Measurements from ENCODE around the gene PJA1.
A peak's percentile ranks its signal among the peaks of the same experiment; 100 is the strongest.

Gene PJA1

DNA sequence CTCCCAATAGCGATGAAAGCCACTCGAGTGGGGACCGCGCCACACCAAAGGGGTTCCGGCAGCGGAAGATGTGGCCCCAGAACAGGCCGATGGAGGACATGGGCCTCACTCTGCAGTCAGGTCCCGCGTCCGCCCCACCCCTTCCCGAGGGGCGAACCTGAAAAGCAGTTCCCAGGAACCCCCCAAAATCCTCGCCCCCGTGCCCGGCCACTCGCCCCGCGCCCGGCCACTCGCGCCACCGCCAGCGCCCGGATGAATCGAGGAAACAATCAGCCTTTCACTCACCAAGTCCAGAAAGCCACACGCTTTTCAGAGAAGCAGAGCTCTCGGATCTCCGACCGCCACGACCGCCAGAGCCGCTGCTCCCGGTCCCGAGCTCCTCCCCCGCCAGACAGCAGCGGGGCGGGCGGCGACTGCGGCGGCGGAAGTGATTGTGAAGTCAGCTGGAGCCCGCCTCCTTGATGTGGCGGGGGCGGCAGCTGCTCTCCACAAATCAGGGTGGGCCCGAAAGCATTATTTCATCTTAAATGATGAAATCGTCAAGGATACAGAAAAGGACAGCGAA is at the start of gene PJA1:
PJA1 (minus strand) TSS at position 367 of the 565 bp plus-strand sequence. CDS start 2,380 bp downstream, outside the sequence.
- peak; percentile 68 for DNase-seq (ENCODE audit: low read depth)

GRCh38 chrX:69214463-69214862 is 49.2 kb upstream of the PJA1 start:
- no peak for DNase-seq (ENCODE audit: low read depth)

- DNase-seq (ENCODE audit: low read depth) = no peak
Observed at GRCh38 chrX:69211701-69212100, 46.4 kb upstream of the PJA1 start.

DNA sequence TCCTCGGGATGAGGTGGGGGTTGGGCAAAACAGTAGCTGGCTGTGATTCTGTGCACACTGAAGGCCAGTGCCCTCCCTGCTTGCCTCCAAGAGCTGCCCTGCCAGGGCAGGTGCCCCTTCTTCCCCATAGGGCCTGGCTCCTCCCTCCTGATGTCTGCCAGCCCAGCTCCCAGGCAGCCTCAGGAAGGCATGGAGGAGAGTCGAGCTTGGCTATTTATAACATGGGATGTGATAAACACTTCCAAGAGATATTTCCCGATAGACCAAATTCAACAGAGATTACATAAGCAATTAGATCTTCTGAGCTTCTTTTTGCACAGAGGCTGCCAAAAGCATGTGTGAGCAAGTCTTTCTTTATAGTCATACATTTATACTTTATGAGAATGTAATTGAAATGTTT is 45.3 kb upstream of the PJA1 start:
- DNase-seq (ENCODE audit: low read depth) = no peak

- no peak for DNase-seq (ENCODE audit: low read depth)
Observed at GRCh38 chrX:69207216-69207615, 42.0 kb upstream of the PJA1 start.

DNA sequence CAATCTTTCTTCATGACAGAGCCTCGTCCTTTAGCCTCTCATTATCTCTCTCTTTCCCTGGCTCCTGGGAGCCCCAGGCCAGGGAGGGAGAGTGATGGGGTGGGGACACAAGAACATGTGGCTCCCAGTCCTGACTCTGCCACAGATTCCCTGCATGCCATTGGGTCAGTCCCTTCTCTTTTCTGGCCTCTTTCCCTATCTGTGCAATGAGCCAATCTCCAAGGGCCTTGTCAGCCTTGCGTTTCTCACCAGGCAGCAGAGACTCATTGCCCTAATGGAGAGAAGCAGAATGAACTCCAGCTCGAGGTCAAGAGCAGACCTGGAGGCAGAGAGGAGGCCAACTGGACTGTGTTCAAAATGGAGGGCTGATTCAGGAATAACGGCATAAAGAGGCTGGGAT is 38.4 kb upstream of the PJA1 start:
- DNase-seq (ENCODE audit: low read depth) = no peak

DNA sequence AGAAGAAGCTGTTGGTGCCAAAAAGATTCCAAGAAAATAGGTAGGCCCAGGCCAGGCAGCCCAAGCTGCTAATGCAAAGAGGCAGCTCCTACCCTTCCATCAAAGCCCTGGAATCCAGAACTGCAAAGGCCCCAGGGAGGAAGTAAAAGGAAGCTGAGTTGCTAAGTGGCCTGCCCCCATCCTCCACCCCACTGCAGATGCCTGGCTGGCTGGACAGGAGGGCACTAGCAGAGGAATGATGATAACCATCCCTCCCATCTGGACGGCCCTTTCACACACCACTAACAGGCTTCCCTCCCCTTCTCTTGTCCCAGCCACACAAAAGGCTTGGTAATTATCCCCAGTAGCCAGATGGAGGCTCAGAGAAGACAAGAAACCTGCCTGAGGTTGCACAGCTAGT is 32.4 kb upstream of the PJA1 start:
- no peak for DNase-seq (ENCODE audit: low read depth)

DNA sequence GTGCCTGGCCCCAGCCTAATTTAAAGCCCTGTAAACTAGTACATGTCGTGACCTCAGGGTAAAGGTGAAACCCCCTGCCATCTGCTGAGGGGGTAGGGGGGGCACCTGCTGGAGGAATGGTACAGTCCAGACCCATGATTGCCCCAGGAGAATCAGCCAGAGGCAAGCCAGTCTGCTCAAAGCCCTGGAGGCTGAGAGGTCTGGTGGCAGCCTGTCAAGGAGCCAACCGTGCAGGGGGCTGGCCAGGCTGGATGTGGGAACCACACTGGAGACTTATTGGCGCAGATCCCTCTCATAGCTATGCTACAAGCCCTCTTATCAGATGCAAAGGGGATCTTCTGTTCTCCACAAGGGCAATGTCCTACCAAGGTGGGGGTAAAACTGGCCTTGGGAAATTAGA is 31.4 kb upstream of the PJA1 start:
- DNase-seq (ENCODE audit: low read depth) = no peak

GRCh38 chrX:69195810-69196209 is 30.6 kb upstream of the PJA1 start:
- DNase-seq (ENCODE audit: low read depth) = no peak

- DNase-seq (ENCODE audit: low read depth) = no peak
Observed at GRCh38 chrX:69195192-69195591, 29.9 kb upstream of the PJA1 start.

- DNase-seq (ENCODE audit: low read depth) = peak; percentile 3
Observed at GRCh38 chrX:69192603-69193002, 27.4 kb upstream of the PJA1 start.

- DNase-seq (ENCODE audit: low read depth) = no peak
Observed at GRCh38 chrX:69189576-69190371, 24.5 kb upstream of the PJA1 start.

DNA sequence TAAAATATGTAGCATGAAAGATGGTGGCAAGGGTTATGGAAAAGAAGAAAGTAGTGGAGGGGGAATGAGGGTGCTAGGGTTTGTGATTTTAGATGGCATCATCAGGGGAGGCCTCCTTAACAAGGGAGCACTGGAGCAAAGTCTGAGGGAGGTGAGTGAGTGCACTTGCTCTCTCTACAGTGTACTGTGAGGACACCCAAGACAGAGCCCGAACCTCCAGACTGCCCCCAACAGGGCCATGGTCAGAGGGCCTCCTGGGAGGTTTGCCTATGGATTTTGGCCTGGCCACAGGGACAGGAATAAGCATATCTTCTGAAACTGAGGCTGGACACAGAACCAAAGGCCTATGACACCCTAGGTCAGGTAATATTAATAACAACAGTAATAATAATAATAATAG is 21.4 kb upstream of the PJA1 start:
- no peak for DNase-seq (ENCODE audit: low read depth)

- DNase-seq (ENCODE audit: low read depth) = no peak
Observed at GRCh38 chrX:69185886-69186285, 20.6 kb upstream of the PJA1 start.

DNA sequence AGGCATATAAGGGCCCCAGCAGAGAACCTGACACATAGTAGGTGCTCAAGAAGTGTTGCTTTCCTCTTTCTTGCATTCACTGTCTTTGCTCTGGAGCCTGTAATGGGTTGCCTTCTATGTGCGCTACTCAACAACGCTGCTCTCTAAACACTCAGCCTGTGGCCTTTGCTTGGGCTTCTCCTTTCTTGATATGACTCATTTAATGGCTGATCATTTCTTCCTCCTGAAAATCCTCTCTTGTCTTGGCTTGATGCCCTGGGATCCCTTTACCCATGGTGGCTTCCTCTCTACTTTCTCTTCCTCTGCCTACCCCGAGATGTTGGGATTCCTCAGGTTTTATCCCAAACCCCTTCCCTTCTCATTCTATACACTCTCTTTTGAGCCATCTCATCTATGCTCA is 19.9 kb upstream of the PJA1 start:
- no peak for DNase-seq (ENCODE audit: low read depth)

- DNase-seq (ENCODE audit: low read depth) = no peak
Observed at GRCh38 chrX:69182818-69183380, 17.6 kb upstream of the PJA1 start.

GRCh38 chrX:69179380-69179911 is 14.2 kb upstream of the PJA1 start:
- DNase-seq (ENCODE audit: low read depth) = no peak

DNA sequence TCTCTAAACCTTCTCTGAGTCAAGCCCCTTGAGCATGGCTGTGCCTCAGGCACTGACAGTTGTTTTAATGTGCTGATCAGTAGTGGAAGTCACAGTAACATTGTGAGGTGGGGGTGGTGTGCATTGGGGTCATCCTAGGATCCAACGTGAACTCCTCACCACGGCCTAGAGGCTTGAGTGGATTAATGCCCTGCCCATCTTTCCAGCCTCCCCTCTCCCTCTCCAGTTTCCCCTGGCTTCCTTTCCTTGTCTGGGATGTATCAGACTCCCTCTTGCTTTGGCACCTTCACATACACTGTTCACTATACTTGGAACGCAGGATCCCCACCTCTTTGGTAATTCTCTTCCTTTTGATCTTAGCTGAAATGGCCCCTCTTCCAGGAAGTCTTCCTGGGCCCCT is 13.3 kb upstream of the PJA1 start:
- no peak for DNase-seq (ENCODE audit: low read depth)

DNA sequence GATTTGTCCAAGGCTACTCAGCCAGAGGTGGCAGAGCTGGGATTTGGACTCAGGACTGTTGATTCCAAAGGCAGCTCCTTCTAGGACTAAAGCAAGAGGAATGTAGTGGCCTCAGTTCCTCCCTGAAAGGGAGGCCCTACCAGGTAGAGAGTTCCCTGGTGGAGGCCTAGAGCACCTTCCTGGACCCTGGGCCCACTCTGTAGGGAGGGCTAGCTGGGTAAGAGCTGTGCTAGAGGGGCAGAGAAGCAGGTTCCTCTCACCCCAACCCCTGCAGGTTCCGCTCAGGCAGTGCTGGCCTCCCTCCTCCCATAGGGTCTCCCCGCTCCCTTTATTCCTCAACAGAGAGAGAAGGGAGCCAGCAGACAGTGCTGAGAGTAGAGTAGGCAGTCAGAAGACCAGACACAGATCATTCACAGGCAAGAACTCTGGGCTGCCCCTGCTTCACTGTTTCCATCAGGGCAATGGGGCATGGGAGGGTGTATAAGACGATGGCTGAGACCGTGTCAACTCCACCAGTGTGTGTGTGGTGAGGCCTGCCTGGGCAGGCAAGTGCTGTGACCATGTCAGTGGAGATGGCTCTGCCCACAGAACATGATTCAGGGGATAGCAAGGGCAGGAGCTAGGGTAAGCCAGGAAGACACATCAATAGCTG is 12.4 kb upstream of the PJA1 start:
- DNase-seq (ENCODE audit: low read depth) = no peak

GRCh38 chrX:69176053-69176452 is 10.8 kb upstream of the PJA1 start:
- DNase-seq (ENCODE audit: low read depth) = no peak

DNA sequence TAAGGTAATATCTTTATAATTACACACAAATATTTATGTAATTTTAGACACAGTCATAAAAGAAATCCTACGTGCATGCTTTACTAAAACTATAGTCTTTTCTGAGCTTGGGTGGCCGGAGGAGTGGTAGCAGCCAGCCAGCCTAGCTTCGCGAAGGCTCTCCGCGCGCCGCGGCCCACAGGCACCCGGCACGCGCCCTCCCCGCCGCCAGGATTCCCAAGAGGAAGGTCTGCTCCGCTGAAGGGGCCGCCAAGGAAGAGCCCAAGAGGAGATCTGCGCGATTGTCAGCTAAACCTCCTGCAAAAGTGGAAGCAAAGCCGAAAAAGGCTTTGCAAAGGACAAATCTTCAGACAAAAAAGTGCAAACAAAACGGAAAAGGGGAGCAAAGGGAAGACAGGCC is 8.7 kb upstream of the PJA1 start:
- DNase-seq (ENCODE audit: low read depth) = no peak

- DNase-seq (ENCODE audit: low read depth) = no peak
Observed at GRCh38 chrX:69172937-69173336, 7.7 kb upstream of the PJA1 start.

- DNase-seq (ENCODE audit: low read depth) = no peak
Observed at GRCh38 chrX:69170319-69170718, 5.1 kb upstream of the PJA1 start.

All from ELR (cell line).